Inflammatory macrophage (primary cell): ENCODE data around the gene PLPPR1.
A peak's percentile ranks its signal among the peaks of the same experiment; 100 is the strongest.
"Not testable (repeated sequence)": the region's sequence is repeated elsewhere in the genome, so short reads cannot be mapped to it uniquely, and the experiment has no call there.

Experiments
- DNase-seq, 2 donors: peaks; one replicate each; pipeline ENCODE4 v3.0.0-alpha.2; 2020 to 2022

Gene PLPPR1

GRCh38 chr9:101225271-101225670 is 196.7 kb downstream of the PLPPR1 start:
- no peak for DNase-seq

GRCh38 chr9:101226161-101226560 is 197.6 kb downstream of the PLPPR1 start:
- DNase-seq = no peak

- DNase-seq = no peak
These were observed 198.3 kb downstream of the PLPPR1 start for GRCh38 chr9:101226803-101227202.

GRCh38 chr9:101229606-101230005 is 201.1 kb downstream of the PLPPR1 start:
- no peak for DNase-seq

GRCh38 chr9:101232405-101232977 is 204.0 kb downstream of the PLPPR1 start:
- DNase-seq = no peak

- DNase-seq = no peak
These were observed 206.8 kb downstream of the PLPPR1 start for GRCh38 chr9:101235105-101235866.

- DNase-seq = no peak
These were observed 214.1 kb downstream of the PLPPR1 start for GRCh38 chr9:101242651-101243050.

GRCh38 chr9:101246691-101247090 is 218.2 kb downstream of the PLPPR1 start:
- DNase-seq = no peak

GRCh38 chr9:101247297-101247696 is 218.8 kb downstream of the PLPPR1 start:
- DNase-seq = no peak

- peak in 1 of 2 donors; percentile 3 for DNase-seq
These were observed 226.4 kb downstream of the PLPPR1 start for GRCh38 chr9:101254733-101255433.

GRCh38 chr9:101264727-101265126 is 236.2 kb downstream of the PLPPR1 start:
- no peak for DNase-seq

- DNase-seq = no peak
These were observed 236.7 kb downstream of the PLPPR1 start for GRCh38 chr9:101265261-101265660.

GRCh38 chr9:101268426-101268825 is 239.9 kb downstream of the PLPPR1 start:
- no peak for DNase-seq

GRCh38 chr9:101269591-101270283 is 241.2 kb downstream of the PLPPR1 start:
- no peak for DNase-seq

- no peak for DNase-seq
These were observed 241.8 kb downstream of the PLPPR1 start for GRCh38 chr9:101270302-101270701.

- DNase-seq = no peak
These were observed 242.6 kb downstream of the PLPPR1 start for GRCh38 chr9:101271102-101271501.

- no peak for DNase-seq
These were observed 246.6 kb downstream of the PLPPR1 start for GRCh38 chr9:101274971-101275768.

GRCh38 chr9:101275769-101276250 is 247.3 kb downstream of the PLPPR1 start:
- no peak for DNase-seq

- DNase-seq = not testable (repeated sequence)
These were observed 262.5 kb downstream of the PLPPR1 start for GRCh38 chr9:101291043-101291442.

- no peak for DNase-seq
These were observed 271.4 kb downstream of the PLPPR1 start for GRCh38 chr9:101299901-101300300.

GRCh38 chr9:101307051-101307450 is 278.5 kb downstream of the PLPPR1 start:
- no peak for DNase-seq
